Erythroblast (primary cell): ENCODE results near the gene METRN.

Experiments used
- GATA1 ChIP-seq: IDR thresholded peaks from 2 replicates; pipeline ENCODE4 v1.6.1; 2011; ENCODE audit warnings: low read depth, mild to moderate bottlenecking, control low read depth, low read length, moderate library complexity
- POLR2A ChIP-seq: IDR thresholded peaks from 2 replicates; pipeline ENCODE4 v1.6.1; 2011; ENCODE audit warnings: mild to moderate bottlenecking, low read length

GRCh38 chr16:670485-671352 is 44.2 kb upstream of the METRN start:
- TF ChIP-seq POLR2A: no peak
- no peak for TF ChIP-seq GATA1
